Measurements from ENCODE around the gene KAZALD1.

The KAZALD1 gene, protein sequence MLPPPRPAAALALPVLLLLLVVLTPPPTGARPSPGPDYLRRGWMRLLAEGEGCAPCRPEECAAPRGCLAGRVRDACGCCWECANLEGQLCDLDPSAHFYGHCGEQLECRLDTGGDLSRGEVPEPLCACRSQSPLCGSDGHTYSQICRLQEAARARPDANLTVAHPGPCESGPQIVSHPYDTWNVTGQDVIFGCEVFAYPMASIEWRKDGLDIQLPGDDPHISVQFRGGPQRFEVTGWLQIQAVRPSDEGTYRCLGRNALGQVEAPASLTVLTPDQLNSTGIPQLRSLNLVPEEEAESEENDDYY

DNA sequence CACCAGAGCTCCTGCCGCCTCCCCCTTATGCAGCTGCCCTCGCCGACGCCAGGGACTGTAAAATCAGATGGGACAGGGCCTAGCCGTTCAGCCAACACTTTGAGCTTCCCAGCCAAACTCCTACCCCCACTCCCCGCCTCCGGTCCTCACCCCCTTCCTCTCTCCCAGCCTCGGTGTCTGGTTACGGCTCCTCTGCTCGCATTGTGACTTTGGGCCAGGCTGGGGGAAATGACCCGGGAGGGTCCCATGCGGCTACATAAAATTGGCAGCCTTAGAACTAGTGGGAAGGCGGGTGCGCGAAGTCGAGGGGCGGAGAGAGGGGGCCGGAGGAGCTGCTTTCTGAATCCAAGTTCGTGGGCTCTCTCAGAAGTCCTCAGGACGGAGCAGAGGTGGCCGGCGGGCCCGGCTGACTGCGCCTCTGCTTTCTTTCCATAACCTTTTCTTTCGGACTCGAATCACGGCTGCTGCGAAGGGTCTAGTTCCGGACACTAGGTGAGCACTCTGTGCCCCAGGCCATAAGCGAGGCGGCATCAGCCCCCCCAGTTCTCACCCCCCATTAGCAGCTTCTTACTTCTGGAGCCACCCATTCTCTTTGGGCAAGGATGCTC, at the start of gene KAZALD1:
TSS of gene KAZALD1 (plus strand) at position 366 of the 608 bp plus-strand sequence. CDS start 604 bp downstream, outside the sequence.
- no peak for DNase-seq

GRCh38 chr10:101012525-101013364, 49.0 kb upstream of the KAZALD1 start:
- DNase-seq = peak; percentile 70

DNA sequence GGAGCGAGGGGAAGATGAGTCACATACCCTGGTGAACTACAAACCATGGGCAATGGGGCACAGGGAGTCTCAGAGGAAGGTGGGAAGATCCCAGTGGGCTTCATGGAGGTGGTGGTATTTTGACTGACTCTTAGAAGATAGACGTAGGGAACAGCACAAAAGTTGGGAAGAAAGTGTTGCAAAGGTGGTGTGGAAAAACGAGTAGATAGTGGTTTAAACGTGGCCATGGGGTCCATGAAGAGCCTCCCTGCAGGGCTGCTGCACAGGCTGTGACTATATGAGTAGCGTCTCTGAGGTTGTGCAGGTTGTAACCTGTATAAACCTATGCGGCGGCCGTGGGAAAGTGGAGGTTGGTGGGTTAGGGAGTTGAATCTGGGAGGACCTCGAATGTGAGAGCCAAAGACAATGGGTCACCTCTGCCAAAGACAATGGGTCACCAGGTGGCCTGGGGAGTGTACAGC, 48.4 kb upstream of the KAZALD1 start:
- DNase-seq = no peak

- peak; percentile 73 for DNase-seq
Observed at GRCh38 chr10:101014230-101014884, 47.4 kb upstream of the KAZALD1 start.

DNA sequence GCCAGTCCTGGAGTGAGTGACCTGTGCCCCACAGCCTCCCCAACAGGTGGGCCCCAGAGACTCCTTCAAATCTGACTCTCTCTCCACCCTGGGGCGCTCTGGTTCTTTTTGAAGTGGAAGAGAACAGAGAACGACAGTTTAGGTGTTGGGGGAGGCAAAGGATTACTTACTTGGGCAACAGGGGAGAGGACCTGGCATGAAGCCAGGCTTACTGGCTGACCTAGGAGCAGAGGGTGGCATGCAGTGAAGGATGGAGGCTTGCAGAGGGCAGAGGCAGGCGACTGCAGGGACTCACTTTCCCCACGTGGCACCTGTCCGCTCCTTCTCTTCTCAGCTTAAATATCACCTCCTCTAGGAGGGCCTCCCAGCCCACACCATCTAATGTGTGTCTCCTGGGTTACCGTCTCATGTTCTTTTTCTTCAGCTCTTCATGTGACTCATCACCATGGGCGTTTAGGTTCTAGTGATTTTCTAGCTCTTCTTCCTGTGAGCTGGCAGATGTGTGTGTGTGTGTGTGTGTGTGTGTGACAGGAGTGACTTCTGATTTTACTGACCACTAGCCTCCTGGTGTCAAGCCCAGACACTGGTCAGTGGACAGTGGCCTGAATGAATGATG, 46.7 kb upstream of the KAZALD1 start:
- no peak for DNase-seq

DNA sequence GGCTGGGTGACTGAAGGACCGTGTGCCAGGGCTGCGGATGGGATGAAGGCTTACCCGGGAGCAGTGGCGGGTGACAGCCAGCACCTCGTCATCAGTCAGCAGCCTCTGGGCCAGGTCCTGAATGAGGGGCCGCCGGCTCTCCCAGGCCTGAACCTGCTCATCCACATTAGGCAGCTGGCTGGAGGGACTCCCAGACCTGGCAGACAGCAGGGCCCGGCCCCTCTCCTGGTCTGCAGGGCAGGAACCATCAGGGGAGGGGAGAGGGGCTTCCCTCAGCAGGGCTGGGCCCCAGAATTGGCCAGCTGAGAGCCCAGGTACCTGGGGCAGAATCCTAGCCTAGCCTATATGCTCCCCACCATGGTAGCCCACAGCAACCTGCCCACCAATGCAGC, 46.2 kb upstream of the KAZALD1 start:
- DNase-seq = no peak

DNA sequence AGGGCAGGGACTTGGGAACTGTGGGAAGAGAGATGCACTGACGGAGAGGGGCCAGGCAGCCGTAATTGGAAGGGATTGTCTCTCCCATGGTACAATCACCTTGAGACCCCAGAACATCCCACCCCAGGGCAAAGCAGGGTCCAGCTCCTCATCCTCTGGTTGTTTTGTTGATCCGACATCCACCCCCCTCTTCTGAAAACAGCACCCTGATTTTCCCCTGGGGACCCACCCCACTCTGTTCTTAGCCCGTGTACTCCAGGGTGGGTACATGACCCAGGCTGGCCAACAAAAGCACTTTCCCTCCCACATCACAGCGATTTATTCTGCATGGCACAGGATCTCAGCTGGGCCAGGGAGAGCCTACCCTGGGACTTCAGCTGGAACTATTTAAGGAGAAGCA, 45.0 kb upstream of the KAZALD1 start:
- DNase-seq = no peak

GRCh38 chr10:101018118-101018599, 43.6 kb upstream of the KAZALD1 start:
- DNase-seq = no peak

DNA sequence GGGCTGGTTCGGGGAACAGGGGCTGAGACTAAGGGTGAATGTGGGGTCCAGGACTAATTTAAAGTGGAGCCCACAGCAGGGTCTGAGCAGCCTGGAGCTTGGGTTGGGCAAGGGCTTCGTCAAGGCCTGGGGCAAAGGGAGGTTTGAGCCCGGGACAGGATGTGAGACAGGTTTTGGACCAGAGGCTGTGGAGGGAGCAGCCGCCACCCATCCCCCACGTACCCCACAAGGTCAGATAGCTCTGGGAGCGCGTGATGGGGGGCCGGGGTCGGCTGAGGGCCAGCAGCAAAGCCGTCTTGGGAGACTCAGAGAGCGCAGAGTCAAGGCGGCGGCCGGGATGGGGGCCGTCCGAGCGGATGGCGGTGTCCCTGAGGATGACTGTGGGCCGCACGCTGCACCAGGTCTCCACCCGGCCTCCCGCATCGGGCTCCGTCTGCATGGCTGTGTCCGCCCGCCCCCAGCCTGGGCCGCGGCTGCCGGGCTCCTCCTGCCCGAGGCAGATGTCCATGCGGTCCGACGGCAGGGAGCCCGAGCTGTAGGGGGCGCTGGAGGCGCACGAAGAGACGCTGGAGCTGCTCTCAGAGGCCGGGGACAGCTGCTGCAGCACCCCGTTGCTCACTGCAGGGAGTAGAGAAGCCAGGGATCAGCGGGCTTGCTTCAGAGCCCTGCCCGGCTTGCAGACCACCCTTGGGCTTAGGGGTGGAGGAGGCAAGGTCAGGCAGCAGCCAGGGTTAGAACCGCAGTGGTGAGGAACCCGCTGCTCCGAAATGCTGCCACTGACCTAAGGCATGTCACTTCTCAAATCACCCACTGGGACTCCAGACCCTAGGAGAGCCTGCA, 43.0 kb upstream of the KAZALD1 start:
- peak; percentile 64 for DNase-seq

DNA sequence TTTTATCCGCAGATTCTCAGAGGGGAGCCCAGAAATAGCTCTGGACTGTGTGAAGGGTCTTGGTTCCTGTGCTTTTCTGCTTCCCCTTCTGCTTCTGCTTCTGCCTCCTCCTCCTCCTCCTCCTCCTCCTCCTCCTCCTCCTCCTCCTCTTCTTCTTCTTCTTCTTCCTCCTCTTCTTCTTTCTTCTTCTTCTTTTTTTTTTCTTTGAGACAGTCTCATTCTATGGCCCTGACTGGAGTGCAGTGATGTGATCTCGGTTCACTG, 42.4 kb upstream of the KAZALD1 start:
- no peak for DNase-seq

GRCh38 chr10:101020427-101021075, 41.2 kb upstream of the KAZALD1 start:
- no peak for DNase-seq

DNA sequence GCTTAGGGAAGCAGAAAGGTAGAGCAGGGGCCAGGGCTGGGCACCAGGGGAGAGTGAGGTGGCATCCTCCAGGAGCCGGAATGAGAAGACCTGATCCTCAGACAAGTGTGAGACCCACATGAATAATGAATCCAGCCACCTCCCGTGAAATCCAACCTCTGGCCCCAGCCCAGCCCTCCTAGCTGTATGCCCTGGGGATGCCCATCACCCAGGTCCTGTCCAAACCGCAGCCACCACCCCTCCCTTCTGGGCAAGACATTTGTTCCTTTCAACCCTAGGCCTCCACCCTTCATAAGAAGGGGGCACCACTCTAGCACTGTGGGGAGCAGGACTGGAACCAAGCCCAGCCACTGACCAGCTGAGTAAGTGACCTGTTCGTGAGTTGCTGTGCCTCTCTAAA, 40.5 kb upstream of the KAZALD1 start:
- DNase-seq = no peak

DNA sequence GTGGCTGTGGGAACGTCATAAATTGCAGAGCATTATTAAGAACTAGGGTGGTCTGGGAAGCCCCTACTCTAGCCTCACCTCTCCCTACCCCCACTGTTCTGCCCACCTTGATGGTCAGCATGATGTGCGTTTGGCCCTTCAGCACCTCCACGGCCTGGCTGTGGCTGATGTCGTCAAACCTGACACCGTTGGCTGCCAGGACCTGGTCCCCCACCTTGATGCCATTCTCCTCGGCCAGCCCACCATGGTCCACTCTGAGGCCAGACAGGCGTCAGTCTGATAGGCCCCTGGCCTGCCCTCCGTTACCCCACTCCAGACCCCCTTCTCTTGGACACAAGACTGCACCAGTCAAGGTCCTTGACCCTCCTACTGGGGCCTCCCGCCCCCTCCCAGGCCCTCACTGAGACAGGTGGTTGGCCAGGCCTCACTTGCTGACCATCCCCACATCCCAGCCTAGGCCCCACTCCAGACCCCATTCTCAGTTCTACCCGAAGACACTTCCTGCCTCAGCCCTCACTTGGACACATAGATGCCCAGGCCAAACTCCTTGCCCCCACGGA, 40.0 kb upstream of the KAZALD1 start:
- DNase-seq = no peak

GRCh38 chr10:101022967-101023705, 38.7 kb upstream of the KAZALD1 start:
- no peak for DNase-seq

DNA sequence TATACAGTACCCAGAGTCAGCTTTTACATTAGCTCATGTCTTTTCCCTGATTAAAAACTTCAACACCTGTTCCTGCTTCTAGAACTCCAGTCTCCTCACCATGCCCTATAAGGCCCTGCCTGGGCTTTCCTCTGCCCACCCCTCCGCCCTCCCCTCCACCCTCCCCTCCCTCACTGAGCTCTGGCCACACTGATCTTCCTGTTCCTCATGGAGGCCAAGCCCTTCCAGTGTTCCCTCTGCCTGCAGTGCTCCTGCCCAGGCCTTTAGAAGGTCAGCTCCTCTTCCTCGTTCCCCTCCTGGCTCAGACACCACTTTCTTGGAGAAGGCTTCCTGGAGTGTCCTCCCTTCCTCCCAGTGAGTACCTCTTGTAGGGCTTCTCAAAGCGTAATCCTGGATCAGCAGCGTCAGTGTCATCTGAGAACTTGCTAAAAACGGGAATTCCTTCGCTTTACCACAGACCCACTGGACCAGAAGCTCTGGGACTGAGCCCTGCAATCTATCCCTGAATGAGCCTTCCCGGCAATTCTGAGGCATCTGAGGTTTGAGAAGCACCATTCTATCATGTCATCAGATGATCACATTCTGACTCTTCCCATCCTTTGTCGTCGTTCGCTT, 34.6 kb upstream of the KAZALD1 start:
- DNase-seq = no peak

DNA sequence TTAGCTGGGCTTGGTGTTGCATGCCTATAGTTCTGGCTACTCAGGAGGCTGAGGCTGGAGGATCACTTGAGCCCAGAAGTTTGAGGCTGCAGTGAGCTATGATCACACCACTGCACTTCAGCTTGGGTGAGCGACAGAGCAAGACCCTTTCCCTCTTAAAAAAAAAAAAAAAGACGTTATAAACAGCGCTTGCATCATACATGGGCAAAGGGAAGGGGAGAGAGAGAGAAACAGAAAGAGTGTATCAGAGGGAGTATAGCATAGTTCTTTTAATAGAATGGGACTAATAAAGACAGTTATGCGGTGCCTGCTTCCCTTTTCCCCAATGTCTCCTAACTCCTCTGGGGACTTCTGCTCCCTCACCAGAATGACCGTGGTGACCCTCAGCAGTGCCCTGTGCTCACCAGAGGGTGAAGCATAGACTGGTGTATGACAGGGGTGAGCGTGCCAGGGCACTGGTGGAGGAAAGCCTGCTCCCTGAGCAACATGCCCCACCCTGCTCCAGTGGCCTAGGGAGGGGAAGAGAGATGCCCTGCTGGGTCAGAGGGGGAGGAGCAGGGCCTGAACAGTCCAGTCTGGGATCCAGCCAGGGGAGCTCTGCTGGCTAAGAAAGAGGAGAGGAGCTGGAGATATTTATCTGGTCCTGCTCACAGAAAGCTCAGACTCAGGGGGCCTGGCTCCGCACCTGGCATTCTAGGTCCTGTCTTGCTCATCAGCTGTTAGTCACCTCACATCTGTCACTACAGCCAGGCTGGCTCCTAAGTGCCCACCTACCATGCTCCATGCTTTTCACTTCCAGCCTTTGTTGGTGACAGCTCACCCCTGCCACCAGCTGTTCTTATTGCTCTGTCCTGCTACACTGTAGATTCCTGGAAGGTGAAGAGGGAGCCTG, 33.1 kb upstream of the KAZALD1 start:
- no peak for DNase-seq

DNA sequence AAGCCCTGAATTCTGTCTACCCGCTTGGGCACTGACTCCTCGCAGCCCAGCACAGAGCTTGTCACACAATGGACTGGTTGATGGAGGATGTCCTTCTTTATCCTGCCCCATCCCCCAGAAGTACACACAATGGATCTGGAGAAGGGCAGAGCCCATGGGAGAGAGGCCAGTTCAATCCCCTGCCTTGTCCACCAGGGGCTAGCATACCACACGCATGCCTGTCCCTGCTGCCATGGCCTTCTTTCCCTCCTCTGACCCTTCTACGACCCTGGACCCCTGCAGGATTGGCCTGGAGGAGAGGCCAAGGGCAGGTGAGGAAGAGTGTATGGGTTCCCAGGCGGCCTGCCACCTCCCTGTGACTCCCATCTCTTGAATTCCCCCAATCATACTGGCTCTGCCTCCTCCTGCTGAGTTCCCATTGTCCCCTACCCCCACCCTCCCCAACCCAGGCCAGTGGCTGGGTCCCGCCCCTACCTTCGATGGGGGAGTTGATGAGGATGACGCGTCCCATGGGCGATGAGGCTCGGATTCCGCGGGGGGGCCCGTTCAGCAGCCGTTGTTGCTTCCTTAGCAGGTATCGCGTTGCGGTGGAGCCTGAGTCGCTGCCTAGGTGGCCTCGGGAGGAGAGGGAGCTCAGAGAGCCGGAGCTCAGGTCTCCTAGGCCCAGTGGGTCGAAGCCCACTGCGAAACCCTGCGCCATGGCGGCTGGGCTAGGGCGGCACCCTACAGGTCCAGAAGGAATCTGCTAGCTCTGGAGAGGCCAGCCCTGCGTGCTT, 32.1 kb upstream of the KAZALD1 start:
- no peak for DNase-seq
